Measurements from ENCODE around the gene DNAH1.

DNA sequence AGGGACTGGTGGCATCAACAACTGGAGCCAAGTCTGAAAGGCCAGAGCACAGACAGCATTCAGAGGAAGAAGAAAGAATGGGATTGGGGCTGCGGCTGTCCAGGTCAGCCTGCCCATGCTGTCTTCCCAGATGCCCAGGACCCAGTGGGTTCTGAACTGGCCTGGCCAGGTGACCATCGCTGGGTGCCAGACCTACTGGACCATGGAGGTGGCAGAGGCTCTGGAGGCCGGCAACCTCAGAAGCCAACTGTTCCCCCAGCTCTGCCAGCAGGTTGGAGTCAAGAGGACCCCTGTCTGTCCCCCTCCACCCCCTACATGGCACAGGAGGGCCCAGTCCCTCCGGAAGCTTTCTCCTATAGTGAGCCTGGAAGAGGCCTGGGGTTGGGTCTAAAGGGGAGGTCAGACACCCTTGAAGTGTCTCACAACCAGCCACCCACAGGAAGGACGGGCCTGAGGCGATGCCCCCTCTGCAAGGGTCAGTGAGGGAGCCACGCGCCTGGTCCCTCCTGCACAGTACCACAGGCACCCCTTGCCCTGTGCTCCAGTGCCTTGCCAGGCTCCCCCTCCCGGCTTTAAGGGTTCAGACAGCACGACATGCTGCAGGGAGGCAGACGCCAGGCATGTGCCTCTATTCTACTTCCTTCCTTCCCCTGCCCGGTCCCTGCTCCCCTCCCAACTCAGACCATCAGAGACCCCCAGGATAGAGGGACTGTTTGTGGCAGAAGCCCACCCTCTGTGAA is 43.2 kb downstream of the DNAH1 start:
- TF ChIP-seq, protein P1, sequence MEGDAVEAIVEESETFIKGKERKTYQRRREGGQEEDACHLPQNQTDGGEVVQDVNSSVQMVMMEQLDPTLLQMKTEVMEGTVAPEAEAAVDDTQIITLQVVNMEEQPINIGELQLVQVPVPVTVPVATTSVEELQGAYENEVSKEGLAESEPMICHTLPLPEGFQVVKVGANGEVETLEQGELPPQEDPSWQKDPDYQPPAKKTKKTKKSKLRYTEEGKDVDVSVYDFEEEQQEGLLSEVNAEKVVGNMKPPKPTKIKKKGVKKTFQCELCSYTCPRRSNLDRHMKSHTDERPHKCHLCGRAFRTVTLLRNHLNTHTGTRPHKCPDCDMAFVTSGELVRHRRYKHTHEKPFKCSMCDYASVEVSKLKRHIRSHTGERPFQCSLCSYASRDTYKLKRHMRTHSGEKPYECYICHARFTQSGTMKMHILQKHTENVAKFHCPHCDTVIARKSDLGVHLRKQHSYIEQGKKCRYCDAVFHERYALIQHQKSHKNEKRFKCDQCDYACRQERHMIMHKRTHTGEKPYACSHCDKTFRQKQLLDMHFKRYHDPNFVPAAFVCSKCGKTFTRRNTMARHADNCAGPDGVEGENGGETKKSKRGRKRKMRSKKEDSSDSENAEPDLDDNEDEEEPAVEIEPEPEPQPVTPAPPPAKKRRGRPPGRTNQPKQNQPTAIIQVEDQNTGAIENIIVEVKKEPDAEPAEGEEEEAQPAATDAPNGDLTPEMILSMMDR (IDR thresholded peaks at IDR 0.05), result no peak
- TF ChIP-seq POLR2A (IDR thresholded peaks at IDR 0.05), result no peak

All from testis (tissue), 2 donors.